Mononuclear cell (primary cell): ENCODE measurements around the gene SNX14. TPM values are rescaled to one million over a fixed set of nuclear protein-coding genes. Genes with fewer than 3 reads are reported as not detected.
"Not testable (repeated sequence)": the region's sequence is repeated elsewhere in the genome, so short reads cannot be mapped to it uniquely, and the experiment has no call there.

Source experiments
- H3K27me3 ChIP-seq: 2 replicates; pipeline ENCODE4 v1.6.0; 2011; ENCODE audit warnings: low read length, control low read depth; ENCODE audit not compliant: insufficient read depth
- H3K4me1 ChIP-seq: 2 replicates; pipeline ENCODE4 v1.5.1; 2011; ENCODE audit warnings: mild to moderate bottlenecking, low read length, control low read depth; ENCODE audit not compliant: insufficient read depth
- H3K4me3 ChIP-seq: 2 replicates; pipeline ENCODE4 v1.5.1; 2011; ENCODE audit warnings: mild to moderate bottlenecking, low read length, moderate library complexity
- H3K9me3 ChIP-seq: 2 replicates; pipeline ENCODE4 v1.5.1; 2011; ENCODE audit warnings: low read depth, mild to moderate bottlenecking, control low read depth, low read length
- total RNA-seq: library from RNA; depleted of rRNA; stranded (reverse); fragments of >200 nt; gene quantifications from one replicate; pipeline ENCODE4 v1.2.3, GENCODE V29; 2012

SNX14 gene
- total RNA-seq, 1 donor = 59.7 TPM

DNA sequence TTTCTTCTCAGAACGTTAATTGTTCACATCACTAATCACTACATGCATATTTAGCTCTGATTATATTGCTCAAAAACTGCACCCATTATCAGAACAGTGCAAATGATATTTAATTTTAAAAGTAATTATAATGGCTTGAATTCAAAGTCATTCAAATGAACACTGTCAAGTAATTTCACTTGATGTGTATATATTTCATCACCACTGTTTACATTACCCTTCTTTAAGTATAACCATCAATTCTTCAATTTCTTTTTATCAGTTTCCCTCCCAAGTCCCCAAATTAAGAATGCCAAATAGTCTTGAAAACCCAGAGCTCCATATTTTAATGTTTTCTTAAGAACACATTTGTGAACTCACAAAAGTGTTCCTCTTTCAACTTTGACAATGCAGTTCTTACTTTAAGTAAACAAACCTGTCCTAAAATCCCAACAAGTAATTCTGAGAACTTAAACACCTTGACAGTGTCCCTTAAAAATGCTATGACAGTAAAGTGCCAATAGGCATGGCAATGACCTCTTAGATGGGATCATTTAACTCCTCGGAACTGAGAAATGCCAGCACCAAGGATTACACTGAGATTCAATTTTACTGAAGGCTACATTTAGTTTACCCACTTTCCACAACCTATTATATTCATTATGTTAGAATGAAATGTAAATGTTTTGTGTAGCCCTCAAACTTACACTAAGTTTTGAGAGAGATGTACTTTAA lies 16.7 kb upstream of the SNX14 start:
- Histone ChIP-seq H3K4me3 (no peak overlapping the region), H3K27me3 (no peaks in the 10 kb centered on the region), H3K4me1 (no peaks in the 10 kb centered on the region), H3K9me3 (no peaks in the 10 kb centered on the region)

- no peaks in the 10 kb centered on the region for H3K4me1 ChIP-seq
Observed at GRCh38 chr6:85602100-85602499, 8.4 kb upstream of the SNX14 start.

DNA sequence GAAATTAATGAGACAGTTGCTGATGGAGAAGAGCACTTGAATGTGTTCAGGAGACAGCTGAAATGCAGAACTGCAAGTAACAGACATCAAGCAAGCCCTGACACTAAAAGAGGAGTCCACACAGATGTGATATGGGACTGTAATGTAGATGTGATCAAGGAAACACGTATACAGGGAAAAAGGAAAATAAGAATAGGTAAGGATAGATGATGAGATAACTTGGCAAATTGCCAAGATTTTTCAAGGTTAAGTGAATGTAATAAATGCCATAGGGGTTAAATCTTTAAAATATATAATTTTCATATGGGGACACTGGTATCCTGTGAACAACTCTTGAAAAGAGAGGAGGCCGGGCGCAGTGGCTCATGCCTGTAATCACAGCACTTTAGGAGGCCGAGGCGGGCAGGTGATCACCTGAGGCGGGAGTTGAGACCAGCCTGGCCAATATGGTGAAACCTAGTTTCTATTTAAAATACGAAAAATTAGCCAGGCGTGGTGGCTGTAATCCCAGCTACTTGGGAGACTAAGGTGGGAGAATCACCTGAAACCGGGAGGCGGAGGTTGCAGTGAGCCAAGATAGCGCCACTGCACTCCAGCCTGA lies 7.2 kb upstream of the SNX14 start:
- Histone ChIP-seq H3K9me3 (no peaks in the 10 kb centered on the region), H3K27me3 (no peaks in the 10 kb centered on the region), H3K4me3 (no peak overlapping the region), H3K4me1 (no peaks in the 10 kb centered on the region)

More at GRCh38 chr6:85602100-85602499, 8.4 kb upstream of the SNX14 start:
- Histone ChIP-seq H3K27me3 (no peaks in the 10 kb centered on the region), H3K9me3 (no peaks in the 10 kb centered on the region), H3K4me3 (no peak overlapping the region)

GRCh38 chr6:85594197-85594930 lies 706 bp upstream of the SNX14 start:
- H3K27me3 ChIP-seq = no peaks in the 10 kb centered on the region
- H3K9me3 ChIP-seq = no peaks in the 10 kb centered on the region
- peaks cover 19% of the 10 kb centered on the region for H3K4me1 ChIP-seq
- H3K4me3 ChIP-seq = peak overlapping the region; percentile 73

DNA sequence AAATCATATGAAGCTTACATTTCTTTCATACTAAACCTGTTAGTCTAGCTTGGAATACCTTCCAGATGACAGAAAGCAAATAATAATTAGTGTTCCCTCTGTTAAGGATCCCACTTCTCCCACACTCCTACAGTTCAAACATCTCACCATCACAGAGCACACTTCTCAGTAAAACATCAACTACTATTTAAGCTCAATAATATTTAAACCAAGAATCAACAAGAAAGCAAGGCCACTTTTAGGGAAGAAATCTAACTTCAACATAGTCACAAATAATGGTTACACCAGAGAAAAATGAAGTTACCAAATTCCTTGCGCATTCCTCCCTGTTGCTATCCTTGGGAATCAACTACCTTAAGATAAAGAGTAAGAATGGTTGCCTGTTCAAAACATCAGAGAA lies 1.6 kb downstream of the SNX14 start:
- H3K4me3 ChIP-seq = no peak overlapping the region
- H3K27me3 ChIP-seq = no peaks in the 10 kb centered on the region
- peaks cover 19% of the 10 kb centered on the region for H3K4me1 ChIP-seq
- H3K9me3 ChIP-seq = no peaks in the 10 kb centered on the region

- no peak overlapping the region for H3K4me3 ChIP-seq
- peaks cover 19% of the 10 kb centered on the region for H3K4me1 ChIP-seq
- no peaks in the 10 kb centered on the region for H3K9me3 ChIP-seq
Observed at GRCh38 chr6:85591207-85591606, 2.5 kb downstream of the SNX14 start.

DNA sequence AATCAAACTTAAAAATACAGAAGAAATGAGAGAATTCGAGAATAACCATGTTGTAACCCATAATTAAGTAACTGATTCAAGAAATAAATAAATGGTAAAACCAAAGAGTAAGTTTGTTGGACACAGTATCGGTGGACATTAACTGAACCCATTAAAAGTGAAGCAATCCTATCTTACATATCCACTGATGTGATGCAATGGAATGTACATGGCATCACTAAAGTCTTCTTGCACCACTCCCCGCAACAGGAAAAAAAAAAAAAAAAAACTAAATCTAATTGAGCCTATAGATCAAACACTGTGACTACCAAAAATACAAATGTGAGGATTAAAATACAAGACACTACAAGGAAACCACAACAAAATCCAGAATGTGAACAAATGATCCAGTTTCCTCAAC lies 7.9 kb downstream of the SNX14 start:
- Histone ChIP-seq H3K4me1 (no peaks in the 10 kb centered on the region), H3K9me3 (peaks cover 13% of the 10 kb centered on the region), H3K4me3 (no peak overlapping the region)

More at GRCh38 chr6:85591207-85591606, 2.5 kb downstream of the SNX14 start:
- H3K27me3 ChIP-seq = no peaks in the 10 kb centered on the region

GRCh38 chr6:85582832-85583231 lies 10.8 kb downstream of the SNX14 start:
- peaks cover 13% of the 10 kb centered on the region for H3K9me3 ChIP-seq
- H3K27me3 ChIP-seq, H3K4me1 ChIP-seq, H3K4me3 ChIP-seq: not testable (repeated sequence)

More for the DNA sequence above, 7.9 kb downstream of the SNX14 start:
- H3K27me3 ChIP-seq = no peaks in the 10 kb centered on the region

GRCh38 chr6:85581572-85581971 lies 12.1 kb downstream of the SNX14 start:
- Histone ChIP-seq H3K4me1 (peaks cover 7% of the 10 kb centered on the region), H3K9me3 (peaks cover 13% of the 10 kb centered on the region), H3K4me3 (no peak overlapping the region), H3K27me3 (no peaks in the 10 kb centered on the region)

- Histone ChIP-seq H3K9me3 (peaks cover 13% of the 10 kb centered on the region), H3K4me3 (no peak overlapping the region), H3K27me3 (no peaks in the 10 kb centered on the region), H3K4me1 (peaks cover 12% of the 10 kb centered on the region)
Observed at GRCh38 chr6:85580878-85581267, 12.8 kb downstream of the SNX14 start.

GRCh38 chr6:85580118-85580877 lies 13.4 kb downstream of the SNX14 start:
- Histone ChIP-seq H3K4me3 (no peak overlapping the region), H3K27me3 (no peaks in the 10 kb centered on the region), H3K4me1 (peaks cover 12% of the 10 kb centered on the region), H3K9me3 (peaks cover 13% of the 10 kb centered on the region)

GRCh38 chr6:85579581-85579980 lies 14.1 kb downstream of the SNX14 start:
- Histone ChIP-seq H3K27me3 (no peaks in the 10 kb centered on the region), H3K9me3 (peaks cover 13% of the 10 kb centered on the region), H3K4me1 (peaks cover 12% of the 10 kb centered on the region), H3K4me3 (no peak overlapping the region)

- Histone ChIP-seq H3K27me3 (no peaks in the 10 kb centered on the region), H3K9me3 (no peaks in the 10 kb centered on the region), H3K4me3 (no peak overlapping the region), H3K4me1 (peaks cover 12% of the 10 kb centered on the region)
Observed at GRCh38 chr6:85576476-85576875, 17.2 kb downstream of the SNX14 start.

DNA sequence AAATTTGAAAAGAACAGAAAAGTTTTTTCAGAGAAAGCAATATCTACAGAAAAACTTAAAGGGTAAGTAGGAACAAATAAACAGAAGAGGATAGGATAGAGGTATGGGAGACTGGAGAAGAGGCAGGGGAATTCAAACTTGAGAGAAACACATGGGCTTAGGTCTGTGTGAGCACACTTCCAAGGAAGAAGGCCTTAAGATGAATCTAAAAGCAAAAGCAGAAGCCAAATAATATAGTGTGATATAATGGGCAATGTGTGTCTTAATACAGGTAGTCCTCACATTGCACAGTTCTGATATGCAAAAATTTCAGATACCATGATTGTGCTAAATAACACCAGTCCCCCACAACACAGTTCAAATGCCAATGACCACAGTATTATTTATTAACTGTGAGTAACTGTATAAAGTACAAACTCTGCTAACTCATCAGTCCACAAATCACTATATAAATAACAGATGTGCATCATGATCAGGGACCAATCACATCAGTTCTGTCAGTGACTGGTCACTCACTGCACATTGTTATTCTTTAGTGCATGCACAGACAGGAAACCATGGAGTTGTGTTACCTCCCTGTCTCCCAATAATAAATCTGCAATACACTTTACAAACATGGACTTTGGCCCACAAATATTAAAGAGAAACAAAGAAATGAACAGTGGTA lies 18.6 kb downstream of the SNX14 start:
- Histone ChIP-seq H3K4me1 (peaks cover 12% of the 10 kb centered on the region), H3K9me3 (no peaks in the 10 kb centered on the region), H3K27me3 (no peaks in the 10 kb centered on the region), H3K4me3 (no peak overlapping the region)
